ENCODE data around the gene THAP8. TPM values are rescaled to one million over a fixed set of nuclear protein-coding genes. Genes with fewer than 3 reads are reported as not detected.

THAP8 gene
- total RNA-seq, 3 donors from 2014 or later (not counting 1 experiment from before 2014, with no cell fraction given) = 1.8 to 3.2 (median 2.8) TPM

DNA sequence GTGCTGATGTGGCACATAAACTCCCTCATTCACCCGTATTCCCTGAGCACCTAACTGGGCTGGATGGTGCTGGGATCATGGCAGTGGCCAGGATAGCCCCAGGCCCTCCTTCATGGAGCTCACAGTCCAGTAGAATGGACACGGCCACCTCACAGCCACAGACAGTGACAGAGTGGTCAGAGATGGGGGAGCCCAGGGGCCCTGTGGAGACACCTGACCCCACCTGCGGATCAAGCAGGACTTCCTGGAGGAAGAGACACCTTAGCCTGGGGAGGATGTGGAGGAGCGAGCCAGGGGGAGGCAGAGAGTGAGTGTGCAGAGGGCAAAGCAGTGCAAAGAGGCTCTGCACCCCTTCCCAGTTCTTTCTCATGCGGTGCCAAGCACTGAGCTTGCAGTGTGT lies 35.8 kb upstream of the THAP8 start:
- H3K27ac Mint-ChIP-seq = no peak overlapping the region
- no peak overlapping the region for H3K4me3 ChIP-seq (ENCODE audit: low read length)
- H3K27me3 Mint-ChIP-seq (ENCODE audit: low read depth in 2 of 2) = no peaks in the 10 kb centered on the region
- H3K36me3 Mint-ChIP-seq = no peaks in the 10 kb centered on the region
- no peaks in the 10 kb centered on the region for H3K36me3 ChIP-seq (ENCODE audit: control insufficient read depth, insufficient read depth, low read length)
- no peaks in the 10 kb centered on the region for H3K9me3 ChIP-seq (ENCODE audit: control insufficient read depth, insufficient read depth, low read length)
- intact Hi-C loops (cut with micrococcal nuclease) = no loop called here
- no peaks in the 10 kb centered on the region for H3K27me3 ChIP-seq (ENCODE audit: control insufficient read depth, insufficient read depth, low read length)
- DNase-seq (no peak), ATAC-seq (no peak)
- H3K9me3 Mint-ChIP-seq = no peaks in the 10 kb centered on the region
- TF ChIP-seq, protein P1, sequence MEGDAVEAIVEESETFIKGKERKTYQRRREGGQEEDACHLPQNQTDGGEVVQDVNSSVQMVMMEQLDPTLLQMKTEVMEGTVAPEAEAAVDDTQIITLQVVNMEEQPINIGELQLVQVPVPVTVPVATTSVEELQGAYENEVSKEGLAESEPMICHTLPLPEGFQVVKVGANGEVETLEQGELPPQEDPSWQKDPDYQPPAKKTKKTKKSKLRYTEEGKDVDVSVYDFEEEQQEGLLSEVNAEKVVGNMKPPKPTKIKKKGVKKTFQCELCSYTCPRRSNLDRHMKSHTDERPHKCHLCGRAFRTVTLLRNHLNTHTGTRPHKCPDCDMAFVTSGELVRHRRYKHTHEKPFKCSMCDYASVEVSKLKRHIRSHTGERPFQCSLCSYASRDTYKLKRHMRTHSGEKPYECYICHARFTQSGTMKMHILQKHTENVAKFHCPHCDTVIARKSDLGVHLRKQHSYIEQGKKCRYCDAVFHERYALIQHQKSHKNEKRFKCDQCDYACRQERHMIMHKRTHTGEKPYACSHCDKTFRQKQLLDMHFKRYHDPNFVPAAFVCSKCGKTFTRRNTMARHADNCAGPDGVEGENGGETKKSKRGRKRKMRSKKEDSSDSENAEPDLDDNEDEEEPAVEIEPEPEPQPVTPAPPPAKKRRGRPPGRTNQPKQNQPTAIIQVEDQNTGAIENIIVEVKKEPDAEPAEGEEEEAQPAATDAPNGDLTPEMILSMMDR (IDR thresholded peaks at IDR 0.05) = no peak
- no peak overlapping the region for H3K27ac ChIP-seq (ENCODE audit: low read length)
- H3K4me3 Mint-ChIP-seq = no peak overlapping the region
- WGBS (ENCODE audit: insufficient coverage) = 97% methylated on average over 5 of the region's 5 CpGs
- H3K4me1 ChIP-seq (ENCODE audit: control insufficient read depth, insufficient read depth, low read length) = no peaks in the 10 kb centered on the region
- no peaks in the 10 kb centered on the region for H3K4me1 Mint-ChIP-seq

DNA sequence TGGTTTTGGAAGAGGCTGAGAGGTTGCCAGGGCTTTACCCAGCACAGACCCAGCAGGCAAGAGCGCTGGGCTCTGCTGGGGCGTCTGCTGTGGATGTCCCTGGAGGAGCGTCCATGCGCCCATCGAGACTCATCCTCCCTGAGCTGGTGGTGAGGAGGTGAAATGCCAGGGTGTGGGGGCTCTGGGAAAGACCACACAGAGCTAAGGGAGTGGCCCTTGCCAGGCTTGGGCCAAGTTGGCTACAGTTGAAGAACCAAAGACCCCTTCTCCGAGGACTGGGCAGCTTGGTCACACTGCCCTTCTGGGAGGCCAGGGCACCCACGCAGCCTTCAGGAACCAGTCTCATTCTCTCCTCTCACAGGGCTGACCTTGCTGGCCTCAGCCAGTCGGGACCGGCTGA lies 32.2 kb upstream of the THAP8 start:
- TF ChIP-seq, protein P1 (IDR thresholded peaks at IDR 0.05) = no peak
- Histone ChIP-seq H3K27ac (ENCODE audit: low read length) (no peak overlapping the region), H3K36me3 (ENCODE audit: control insufficient read depth, insufficient read depth, low read length) (peaks cover 3% of the 10 kb centered on the region), H3K9me3 (ENCODE audit: control insufficient read depth, insufficient read depth, low read length) (no peaks in the 10 kb centered on the region), H3K4me3 (ENCODE audit: low read length) (no peak overlapping the region), H3K4me1 (ENCODE audit: control insufficient read depth, insufficient read depth, low read length) (no peaks in the 10 kb centered on the region), H3K27me3 (ENCODE audit: control insufficient read depth, insufficient read depth, low read length) (no peaks in the 10 kb centered on the region)
- intact Hi-C loops (cut with micrococcal nuclease) = no loop called here
- ATAC-seq (no peak), DNase-seq (no peak)
- no peaks in the 10 kb centered on the region for H3K27me3 Mint-ChIP-seq (ENCODE audit: low read depth in 2 of 2)
- WGBS (ENCODE audit: insufficient coverage) = 93% methylated on average over 9 of the region's 9 CpGs
- H3K4me1 Mint-ChIP-seq = no peaks in the 10 kb centered on the region
- H3K27ac Mint-ChIP-seq = no peak overlapping the region
- H3K36me3 Mint-ChIP-seq = no peaks in the 10 kb centered on the region
- H3K9me3 Mint-ChIP-seq = no peaks in the 10 kb centered on the region
- no peak overlapping the region for H3K4me3 Mint-ChIP-seq

DNA sequence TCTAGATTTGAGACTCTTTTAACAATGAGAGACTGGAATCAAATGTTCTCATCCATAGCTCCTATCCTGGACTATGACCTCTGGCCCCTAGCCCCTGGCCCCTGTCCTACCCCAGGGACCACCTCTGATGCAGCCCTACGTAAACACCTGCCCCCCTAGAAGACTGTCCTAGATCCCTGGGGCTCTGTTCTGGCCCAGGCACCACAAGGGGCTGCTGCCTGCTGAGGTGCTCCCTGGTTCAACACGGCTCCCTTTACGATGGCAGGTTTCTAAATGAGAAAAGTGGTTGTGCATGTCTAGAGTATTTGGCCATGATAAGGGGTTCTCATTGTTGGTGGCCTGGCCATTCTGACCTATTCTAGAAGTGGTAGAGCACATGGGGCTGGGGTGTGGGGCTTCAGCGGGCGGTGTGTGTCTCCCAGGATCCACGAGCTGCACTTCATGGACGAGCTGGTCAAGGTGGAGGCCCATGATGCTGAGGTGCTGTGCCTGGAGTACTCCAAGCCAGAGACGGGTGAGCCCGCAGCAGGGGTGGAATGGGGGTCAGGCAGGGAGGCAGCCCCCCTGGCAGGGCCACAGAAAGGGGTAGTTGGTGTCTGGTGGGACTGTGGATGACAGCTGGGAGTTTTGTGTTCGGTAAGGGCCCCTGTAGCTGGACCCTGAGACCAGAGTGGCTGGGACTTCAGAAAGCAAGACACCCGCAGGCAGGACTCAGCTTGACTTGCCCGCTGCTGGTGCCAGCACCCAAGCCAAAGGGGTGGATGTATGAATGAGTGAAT lies 30.3 kb upstream of the THAP8 start:
- intact Hi-C loops (cut with micrococcal nuclease) = no loop called here
- no peaks in the 10 kb centered on the region for H3K36me3 Mint-ChIP-seq
- H3K27ac Mint-ChIP-seq = no peak overlapping the region
- H3K36me3 ChIP-seq (ENCODE audit: control insufficient read depth, insufficient read depth, low read length) = peaks cover 3% of the 10 kb centered on the region
- 99% methylated on average over 12 of the region's 12 CpGs for WGBS (ENCODE audit: insufficient coverage)
- H3K4me3 Mint-ChIP-seq = no peak overlapping the region
- H3K27me3 Mint-ChIP-seq (ENCODE audit: low read depth in 2 of 2) = no peaks in the 10 kb centered on the region
- no peaks in the 10 kb centered on the region for H3K27me3 ChIP-seq (ENCODE audit: control insufficient read depth, insufficient read depth, low read length)
- no peaks in the 10 kb centered on the region for H3K9me3 Mint-ChIP-seq
- no peak overlapping the region for H3K27ac ChIP-seq (ENCODE audit: low read length)
- H3K9me3 ChIP-seq (ENCODE audit: control insufficient read depth, insufficient read depth, low read length) = no peaks in the 10 kb centered on the region
- ATAC-seq = no peak
- H3K4me1 ChIP-seq (ENCODE audit: control insufficient read depth, insufficient read depth, low read length) = no peaks in the 10 kb centered on the region
- no peak for DNase-seq
- TF ChIP-seq, protein P1 (IDR thresholded peaks at IDR 0.05) = no peak
- no peaks in the 10 kb centered on the region for H3K4me1 Mint-ChIP-seq
- H3K4me3 ChIP-seq (ENCODE audit: low read length) = no peak overlapping the region

DNA sequence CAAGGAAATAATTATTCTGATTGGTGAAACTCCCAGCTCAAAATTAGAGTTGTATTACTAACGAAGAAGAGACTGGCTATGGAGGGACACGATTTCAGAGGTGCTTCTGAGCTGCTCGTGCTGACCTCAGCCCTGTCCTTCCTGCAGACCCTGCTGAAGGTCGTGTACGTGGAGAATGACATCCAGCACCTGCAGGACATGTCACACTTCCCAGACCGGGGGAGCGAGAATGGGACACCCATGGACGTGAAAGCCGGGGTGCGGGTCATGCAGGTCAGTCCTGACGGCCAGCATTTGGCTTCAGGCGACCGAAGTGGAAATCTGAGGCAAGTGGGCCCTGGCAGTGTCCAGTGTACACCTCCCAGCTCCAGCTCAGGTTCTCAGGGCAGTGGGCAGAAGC lies 28.8 kb upstream of the THAP8 start:
- intact Hi-C loops (cut with micrococcal nuclease) = no loop called here
- no peak overlapping the region for H3K4me3 Mint-ChIP-seq
- no peak overlapping the region for H3K27ac ChIP-seq (ENCODE audit: low read length)
- no peaks in the 10 kb centered on the region for H3K27me3 Mint-ChIP-seq (ENCODE audit: low read depth in 2 of 2)
- 97% methylated on average over 13 of the region's 13 CpGs for WGBS (ENCODE audit: insufficient coverage)
- no peak overlapping the region for H3K27ac Mint-ChIP-seq
- no peaks in the 10 kb centered on the region for H3K27me3 ChIP-seq (ENCODE audit: control insufficient read depth, insufficient read depth, low read length)
- no peaks in the 10 kb centered on the region for H3K4me1 Mint-ChIP-seq
- no peaks in the 10 kb centered on the region for H3K4me1 ChIP-seq (ENCODE audit: control insufficient read depth, insufficient read depth, low read length)
- H3K36me3 ChIP-seq (ENCODE audit: control insufficient read depth, insufficient read depth, low read length) = peaks cover 3% of the 10 kb centered on the region
- H3K9me3 Mint-ChIP-seq = no peaks in the 10 kb centered on the region
- DNase-seq (no peak), ATAC-seq (no peak)
- TF ChIP-seq, protein P1 (IDR thresholded peaks at IDR 0.05) = no peak
- H3K9me3 ChIP-seq (ENCODE audit: control insufficient read depth, insufficient read depth, low read length) = no peaks in the 10 kb centered on the region
- H3K36me3 Mint-ChIP-seq = no peaks in the 10 kb centered on the region
- H3K4me3 ChIP-seq (ENCODE audit: low read length) = no peak overlapping the region
